GM12873 (cell line): Measurements from ENCODE around the gene PCDH9.

ENCODE experiments used
- TF ChIP-seq, protein P1 (sequence below): IDR thresholded peaks from 2 replicates; pipeline ENCODE4 v1.5.1; 2012; ENCODE audit warnings: low read depth, mild to moderate bottlenecking, moderate library complexity, low read length, control low read depth; ENCODE audit not compliant: insufficient read depth; ENCODE audit errors: missing control alignments

PCDH9 gene

GRCh38 chr13:67186995-67187569, 43.1 kb downstream of the PCDH9 start:
- TF ChIP-seq, protein P1, sequence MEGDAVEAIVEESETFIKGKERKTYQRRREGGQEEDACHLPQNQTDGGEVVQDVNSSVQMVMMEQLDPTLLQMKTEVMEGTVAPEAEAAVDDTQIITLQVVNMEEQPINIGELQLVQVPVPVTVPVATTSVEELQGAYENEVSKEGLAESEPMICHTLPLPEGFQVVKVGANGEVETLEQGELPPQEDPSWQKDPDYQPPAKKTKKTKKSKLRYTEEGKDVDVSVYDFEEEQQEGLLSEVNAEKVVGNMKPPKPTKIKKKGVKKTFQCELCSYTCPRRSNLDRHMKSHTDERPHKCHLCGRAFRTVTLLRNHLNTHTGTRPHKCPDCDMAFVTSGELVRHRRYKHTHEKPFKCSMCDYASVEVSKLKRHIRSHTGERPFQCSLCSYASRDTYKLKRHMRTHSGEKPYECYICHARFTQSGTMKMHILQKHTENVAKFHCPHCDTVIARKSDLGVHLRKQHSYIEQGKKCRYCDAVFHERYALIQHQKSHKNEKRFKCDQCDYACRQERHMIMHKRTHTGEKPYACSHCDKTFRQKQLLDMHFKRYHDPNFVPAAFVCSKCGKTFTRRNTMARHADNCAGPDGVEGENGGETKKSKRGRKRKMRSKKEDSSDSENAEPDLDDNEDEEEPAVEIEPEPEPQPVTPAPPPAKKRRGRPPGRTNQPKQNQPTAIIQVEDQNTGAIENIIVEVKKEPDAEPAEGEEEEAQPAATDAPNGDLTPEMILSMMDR: no peak

DNA sequence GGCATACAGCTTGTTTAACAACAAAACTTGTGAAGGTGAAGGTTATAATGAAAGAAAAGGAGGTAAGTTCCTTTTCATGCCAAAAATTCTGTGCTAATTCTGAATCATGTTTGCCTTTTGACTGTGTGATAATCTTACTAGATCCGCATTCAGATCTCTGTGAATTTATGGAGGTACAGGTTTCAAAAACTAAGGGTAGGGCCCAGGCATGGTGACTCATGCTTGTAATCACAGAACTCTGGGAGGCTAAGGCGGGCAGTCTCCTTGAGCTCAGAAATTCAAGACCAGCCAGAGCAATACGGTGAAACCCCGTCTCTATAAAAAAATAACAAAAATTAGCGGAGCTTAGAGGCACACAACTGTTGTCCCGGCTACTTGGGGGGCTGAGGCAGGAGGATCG, 45.9 kb downstream of the PCDH9 start:
- TF ChIP-seq, protein P1: no peak

DNA sequence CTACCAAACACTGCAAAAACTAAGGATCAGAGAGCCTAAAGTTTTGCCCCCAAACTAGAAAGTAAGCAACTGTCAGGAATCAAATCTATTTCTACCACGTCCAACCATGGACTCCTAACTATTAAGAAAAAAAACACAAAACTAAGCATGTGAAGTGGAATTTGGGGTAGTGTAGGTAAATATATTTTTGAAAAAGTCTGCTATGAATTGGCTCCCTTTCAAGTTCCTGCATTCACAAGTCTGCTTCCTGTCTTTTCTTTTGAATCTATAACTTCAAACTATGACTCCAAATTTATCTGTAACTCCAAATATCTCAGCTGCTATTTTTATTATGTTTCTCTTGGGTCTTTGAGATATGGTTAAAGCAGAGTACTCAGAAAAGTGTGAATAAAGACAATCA, 47.0 kb downstream of the PCDH9 start:
- TF ChIP-seq, protein P1: no peak

DNA sequence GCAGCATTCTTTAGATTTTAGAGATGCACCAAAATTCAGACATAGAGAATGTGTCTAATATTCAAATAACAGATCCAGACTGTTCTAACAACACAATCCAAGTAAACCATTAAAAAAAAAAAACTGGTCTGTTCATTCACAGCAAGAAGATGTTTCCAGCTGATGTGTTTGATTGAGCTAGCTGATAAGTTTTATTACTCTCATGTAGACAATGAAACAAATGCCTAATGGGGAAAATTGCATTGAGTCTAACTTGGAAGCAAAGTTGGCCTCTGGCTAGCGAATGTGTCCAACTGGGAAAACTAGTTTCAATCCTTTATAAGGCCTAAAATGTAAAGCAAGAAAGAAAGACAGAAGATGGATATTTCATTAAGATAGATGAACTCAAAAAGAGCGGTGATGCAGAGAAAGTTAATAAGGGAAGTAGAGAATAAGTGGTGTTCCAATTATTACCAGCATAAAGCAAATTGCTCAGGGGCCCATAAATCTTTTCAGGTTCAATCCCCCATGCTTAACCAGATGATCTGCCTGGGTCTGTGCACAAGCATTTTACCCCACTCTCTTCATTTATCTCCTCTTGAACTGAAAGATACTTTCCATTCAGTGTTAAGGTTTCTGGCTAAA, 54.2 kb downstream of the PCDH9 start:
- TF ChIP-seq, protein P1: no peak

DNA sequence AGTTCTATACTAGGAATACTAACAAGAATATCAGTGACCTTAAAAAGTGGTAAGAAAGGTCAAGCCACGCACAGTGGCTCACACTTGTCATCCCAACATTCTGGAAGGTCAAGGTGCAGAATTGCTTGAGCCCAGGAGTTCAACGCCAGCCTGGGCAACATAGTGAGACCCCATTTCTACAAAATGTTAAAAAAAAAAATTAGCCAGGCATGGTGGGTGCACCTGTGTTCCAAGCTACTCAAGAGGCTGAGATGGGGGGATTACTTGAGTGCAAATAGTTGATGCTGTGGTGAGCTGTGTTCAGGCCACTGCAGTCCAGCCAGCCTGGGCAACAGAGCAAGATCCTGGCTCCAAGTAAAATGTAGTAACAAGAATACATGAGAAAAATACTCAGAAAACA, 61.8 kb downstream of the PCDH9 start:
- TF ChIP-seq, protein P1: no peak

DNA sequence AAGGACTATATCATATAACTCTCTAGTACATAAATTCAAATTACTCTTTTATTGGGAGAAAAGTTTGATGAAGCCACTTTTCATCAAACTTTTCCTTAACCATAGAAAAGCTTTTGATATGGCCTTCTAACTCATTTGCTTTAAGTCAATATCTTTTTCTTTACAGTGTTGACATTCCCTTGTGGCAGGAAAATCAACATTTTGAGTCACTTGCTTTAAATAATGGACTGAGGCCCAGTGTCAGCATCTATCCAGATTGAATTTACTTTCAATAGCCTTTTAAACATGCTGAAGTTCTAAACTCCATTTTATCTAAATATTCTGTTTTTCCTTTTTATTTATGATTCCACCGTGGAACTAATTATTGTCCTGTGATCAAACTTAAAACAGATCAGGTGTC, 62.7 kb downstream of the PCDH9 start:
- TF ChIP-seq, protein P1: no peak

- TF ChIP-seq, protein P1: no peak
Measured at GRCh38 chr13:67161176-67161575, 69.0 kb downstream of the PCDH9 start.

DNA sequence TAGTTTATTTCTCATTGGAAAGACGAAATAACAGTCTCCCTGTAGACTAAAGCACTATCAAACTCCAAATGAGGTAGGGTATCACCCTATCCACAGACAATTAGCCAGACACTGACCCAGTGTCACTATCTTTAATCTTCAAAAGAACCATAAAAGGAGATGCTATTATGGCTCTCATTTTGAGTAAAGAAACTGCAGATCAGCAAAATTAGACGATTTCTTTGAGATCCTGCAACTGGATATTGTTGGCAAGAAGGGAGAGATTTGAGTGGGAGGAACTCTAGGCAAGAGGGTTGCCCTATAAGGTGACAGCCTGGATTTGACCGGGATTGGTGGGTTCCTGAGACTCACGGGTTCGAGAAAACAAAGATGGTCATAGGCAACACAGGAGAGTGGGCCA, 71.2 kb downstream of the PCDH9 start:
- TF ChIP-seq, protein P1: no peak
